ENCODE data around the gene OST4.

OST4 gene

DNA sequence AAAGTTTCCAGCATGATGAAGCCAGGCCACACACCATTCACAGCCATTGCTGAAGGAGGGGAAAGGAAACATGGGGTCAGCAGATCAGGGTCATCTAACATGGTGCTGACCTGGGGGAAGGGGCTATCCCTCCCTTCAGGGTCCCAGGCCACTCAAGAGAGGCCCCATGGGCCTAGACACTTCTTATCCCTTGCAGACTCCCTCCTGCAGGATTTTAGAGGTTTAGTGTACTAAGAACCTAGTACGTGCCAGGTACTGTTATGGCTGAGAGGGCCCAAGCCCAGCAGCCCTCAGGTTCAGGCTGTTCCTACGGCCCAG, 23.9 kb upstream of the OST4 start:
- Histone ChIP-seq H3F3A (ENCODE audit: low read depth) (no peaks in the 10 kb centered on the region), H3K9ac (ENCODE audit: low read depth, low read length, poor library complexity, severe bottlenecking) (no peak overlapping the region), H2AFZ (ENCODE audit: low read length) (no peak overlapping the region), H3K4me1 (ENCODE audit: insufficient read depth, low read length, poor library complexity, severe bottlenecking) (no peaks in the 10 kb centered on the region), H3K4me2 (ENCODE audit: low read depth, low read length, poor library complexity, severe bottlenecking) (no peak overlapping the region), H3K79me2 (ENCODE audit: insufficient read depth, low read length) (no peaks in the 10 kb centered on the region), H3K27me3 (ENCODE audit: insufficient read depth, low read length, poor library complexity, severe bottlenecking) (no peaks in the 10 kb centered on the region), H4K20me1 (ENCODE audit: insufficient read depth, low read length, poor library complexity, severe bottlenecking) (no peaks in the 10 kb centered on the region), H3K36me3 (ENCODE audit: insufficient read depth, low read length) (no peaks in the 10 kb centered on the region), H3K9me2 (replicated peaks; ENCODE audit: low read depth, low read length) (no peaks in the 10 kb centered on the region), H3K4me3 (ENCODE audit: low read length, poor library complexity, severe bottlenecking) (no peak overlapping the region), H3K9me3 (ENCODE audit: insufficient read depth, low read depth, low read length) (no peaks in the 10 kb centered on the region)
- TF ChIP-seq EZH2phosphoT487 (IDR thresholded peaks at IDR 0.05; ENCODE audit: borderline replicate concordance) = no peak
- TF ChIP-seq, protein P1, sequence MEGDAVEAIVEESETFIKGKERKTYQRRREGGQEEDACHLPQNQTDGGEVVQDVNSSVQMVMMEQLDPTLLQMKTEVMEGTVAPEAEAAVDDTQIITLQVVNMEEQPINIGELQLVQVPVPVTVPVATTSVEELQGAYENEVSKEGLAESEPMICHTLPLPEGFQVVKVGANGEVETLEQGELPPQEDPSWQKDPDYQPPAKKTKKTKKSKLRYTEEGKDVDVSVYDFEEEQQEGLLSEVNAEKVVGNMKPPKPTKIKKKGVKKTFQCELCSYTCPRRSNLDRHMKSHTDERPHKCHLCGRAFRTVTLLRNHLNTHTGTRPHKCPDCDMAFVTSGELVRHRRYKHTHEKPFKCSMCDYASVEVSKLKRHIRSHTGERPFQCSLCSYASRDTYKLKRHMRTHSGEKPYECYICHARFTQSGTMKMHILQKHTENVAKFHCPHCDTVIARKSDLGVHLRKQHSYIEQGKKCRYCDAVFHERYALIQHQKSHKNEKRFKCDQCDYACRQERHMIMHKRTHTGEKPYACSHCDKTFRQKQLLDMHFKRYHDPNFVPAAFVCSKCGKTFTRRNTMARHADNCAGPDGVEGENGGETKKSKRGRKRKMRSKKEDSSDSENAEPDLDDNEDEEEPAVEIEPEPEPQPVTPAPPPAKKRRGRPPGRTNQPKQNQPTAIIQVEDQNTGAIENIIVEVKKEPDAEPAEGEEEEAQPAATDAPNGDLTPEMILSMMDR (conservative IDR thresholded peaks at IDR 0.05; ENCODE audit: low read length) = no peak

DNA sequence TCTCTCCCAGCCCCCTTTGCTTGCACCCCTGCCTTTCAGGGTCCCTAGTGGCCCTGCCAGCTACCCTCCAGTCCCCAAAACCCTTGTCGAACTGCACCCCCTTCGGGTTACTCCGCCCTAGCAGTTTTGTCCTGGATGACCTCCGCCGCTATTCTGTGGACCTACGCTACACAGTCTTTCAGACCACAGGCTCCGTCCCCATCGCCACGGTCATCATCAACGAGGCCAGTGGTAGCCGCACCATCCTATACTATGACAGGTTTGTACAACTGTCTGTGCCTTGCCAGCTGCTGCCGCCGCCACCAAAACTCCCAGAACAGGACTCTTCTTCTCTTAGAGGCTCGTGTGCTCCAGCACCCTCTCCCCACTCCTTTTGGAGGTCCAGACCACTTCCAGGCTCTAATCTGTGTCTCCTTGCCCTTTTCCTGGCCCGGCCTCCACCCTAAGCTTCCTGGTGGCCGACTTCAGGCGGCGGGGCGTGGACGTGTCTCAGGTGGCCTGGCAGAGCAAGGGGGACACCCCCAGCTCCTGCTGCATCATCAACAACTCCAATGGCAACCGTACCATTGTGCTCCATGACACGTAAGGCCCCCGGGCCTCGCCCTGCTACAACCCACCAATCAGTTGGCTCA, 23.0 kb upstream of the OST4 start:
- Histone ChIP-seq H3K4me1 (ENCODE audit: insufficient read depth, low read length, poor library complexity, severe bottlenecking) (no peaks in the 10 kb centered on the region), H3K4me2 (ENCODE audit: low read depth, low read length, poor library complexity, severe bottlenecking) (no peak overlapping the region), H4K20me1 (ENCODE audit: insufficient read depth, low read length, poor library complexity, severe bottlenecking) (no peaks in the 10 kb centered on the region), H3F3A (ENCODE audit: low read depth) (no peaks in the 10 kb centered on the region), H3K9ac (ENCODE audit: low read depth, low read length, poor library complexity, severe bottlenecking) (no peak overlapping the region), H3K27me3 (ENCODE audit: insufficient read depth, low read length, poor library complexity, severe bottlenecking) (no peaks in the 10 kb centered on the region), H3K9me2 (replicated peaks; ENCODE audit: low read depth, low read length) (no peaks in the 10 kb centered on the region), H3K9me3 (ENCODE audit: insufficient read depth, low read depth, low read length) (no peaks in the 10 kb centered on the region), H3K4me3 (ENCODE audit: low read length, poor library complexity, severe bottlenecking) (no peak overlapping the region), H3K79me2 (ENCODE audit: insufficient read depth, low read length) (no peaks in the 10 kb centered on the region), H3K36me3 (ENCODE audit: insufficient read depth, low read length) (no peaks in the 10 kb centered on the region), H2AFZ (ENCODE audit: low read length) (no peak overlapping the region)
- no peak for TF ChIP-seq EZH2phosphoT487 (IDR thresholded peaks at IDR 0.05; ENCODE audit: borderline replicate concordance)
- TF ChIP-seq, protein P1 (conservative IDR thresholded peaks at IDR 0.05; ENCODE audit: low read length) = no peak

DNA sequence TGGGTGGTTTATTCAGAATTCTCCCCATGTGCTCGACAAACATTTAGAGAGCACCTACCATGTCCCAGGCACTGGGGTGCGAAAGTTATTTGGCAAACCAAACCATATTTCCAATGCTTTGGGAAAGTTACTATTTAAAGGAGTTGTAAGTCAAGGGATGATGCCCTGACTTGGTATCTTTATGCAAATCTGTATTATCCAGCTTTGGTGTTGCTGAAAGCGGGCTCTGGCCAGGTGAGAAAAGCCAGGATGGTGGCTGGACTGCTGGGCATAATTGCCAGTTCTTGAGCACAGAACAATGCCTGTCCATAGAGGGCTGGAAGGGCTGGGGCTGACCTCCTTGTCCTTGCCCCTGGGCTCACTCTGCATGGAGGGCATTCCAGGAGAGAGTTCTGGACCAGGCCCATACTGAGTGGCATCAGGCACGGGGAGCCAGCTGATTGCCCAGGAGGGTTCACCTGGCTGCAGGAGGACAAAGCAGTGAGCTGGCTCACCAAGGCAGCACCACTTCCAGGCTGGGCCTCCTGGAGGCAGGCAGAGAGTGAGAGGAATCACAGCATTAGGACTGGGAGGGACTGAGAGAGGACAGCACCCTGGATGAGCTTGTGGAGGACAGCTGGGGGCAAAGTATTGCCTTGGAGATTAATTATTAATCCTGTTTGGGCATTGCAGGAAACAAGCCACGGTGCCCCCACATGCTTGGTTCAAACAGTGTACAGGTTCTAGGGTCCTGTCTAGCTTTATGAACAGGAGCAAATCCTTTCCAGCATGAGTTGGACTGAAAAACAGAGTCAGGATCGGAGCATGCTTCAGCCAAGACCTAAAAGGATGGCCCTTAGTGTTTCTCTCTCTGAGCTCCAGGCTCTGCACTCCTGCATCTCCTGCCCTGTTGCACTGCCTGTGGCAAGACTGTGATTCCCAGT, 22.2 kb upstream of the OST4 start:
- Histone ChIP-seq H3F3A (ENCODE audit: low read depth) (no peaks in the 10 kb centered on the region), H3K4me2 (ENCODE audit: low read depth, low read length, poor library complexity, severe bottlenecking) (no peak overlapping the region), H3K4me3 (ENCODE audit: low read length, poor library complexity, severe bottlenecking) (no peak overlapping the region), H2AFZ (ENCODE audit: low read length) (no peak overlapping the region), H3K4me1 (ENCODE audit: insufficient read depth, low read length, poor library complexity, severe bottlenecking) (peaks cover 4% of the 10 kb centered on the region), H4K20me1 (ENCODE audit: insufficient read depth, low read length, poor library complexity, severe bottlenecking) (no peaks in the 10 kb centered on the region), H3K9me2 (replicated peaks; ENCODE audit: low read depth, low read length) (no peaks in the 10 kb centered on the region), H3K9me3 (ENCODE audit: insufficient read depth, low read depth, low read length) (no peaks in the 10 kb centered on the region), H3K36me3 (ENCODE audit: insufficient read depth, low read length) (no peaks in the 10 kb centered on the region), H3K9ac (ENCODE audit: low read depth, low read length, poor library complexity, severe bottlenecking) (no peak overlapping the region), H3K79me2 (ENCODE audit: insufficient read depth, low read length) (no peaks in the 10 kb centered on the region), H3K27me3 (ENCODE audit: insufficient read depth, low read length, poor library complexity, severe bottlenecking) (no peaks in the 10 kb centered on the region)
- TF ChIP-seq EZH2phosphoT487 (IDR thresholded peaks at IDR 0.05; ENCODE audit: borderline replicate concordance) = no peak
- TF ChIP-seq, protein P1 (conservative IDR thresholded peaks at IDR 0.05; ENCODE audit: low read length) = no peak

Measured in Loucy (cell line).